ENCODE results near the gene DCDC1.

GRCh38 chr11:30853439-30853838, 516.1 kb downstream of the DCDC1 start:
- no peak for TF ChIP-seq POLR2A (IDR thresholded peaks at IDR 0.05; ENCODE audit: low read length)
- no peak for TF ChIP-seq GATA1 (IDR thresholded peaks at IDR 0.05; ENCODE audit: low read depth, low read length)
